Measurements from ENCODE around the gene SAT2. TPM values are rescaled to one million over a fixed set of nuclear protein-coding genes. Genes with fewer than 3 reads are reported as not detected.
A peak's percentile ranks its signal among the peaks of the same experiment; 100 is the strongest.

The SAT2 gene
- total and polyA plus RNA-seq, 2 of the 13 experiments (the other 11 are each of a cell fraction or from before 2014, with no cell fraction given), result 37.6 to 93.7 TPM

GRCh38 chr17:7627250-7628121 is at the start of gene SAT2 (continued):
- TF ChIP-seq, protein P1, sequence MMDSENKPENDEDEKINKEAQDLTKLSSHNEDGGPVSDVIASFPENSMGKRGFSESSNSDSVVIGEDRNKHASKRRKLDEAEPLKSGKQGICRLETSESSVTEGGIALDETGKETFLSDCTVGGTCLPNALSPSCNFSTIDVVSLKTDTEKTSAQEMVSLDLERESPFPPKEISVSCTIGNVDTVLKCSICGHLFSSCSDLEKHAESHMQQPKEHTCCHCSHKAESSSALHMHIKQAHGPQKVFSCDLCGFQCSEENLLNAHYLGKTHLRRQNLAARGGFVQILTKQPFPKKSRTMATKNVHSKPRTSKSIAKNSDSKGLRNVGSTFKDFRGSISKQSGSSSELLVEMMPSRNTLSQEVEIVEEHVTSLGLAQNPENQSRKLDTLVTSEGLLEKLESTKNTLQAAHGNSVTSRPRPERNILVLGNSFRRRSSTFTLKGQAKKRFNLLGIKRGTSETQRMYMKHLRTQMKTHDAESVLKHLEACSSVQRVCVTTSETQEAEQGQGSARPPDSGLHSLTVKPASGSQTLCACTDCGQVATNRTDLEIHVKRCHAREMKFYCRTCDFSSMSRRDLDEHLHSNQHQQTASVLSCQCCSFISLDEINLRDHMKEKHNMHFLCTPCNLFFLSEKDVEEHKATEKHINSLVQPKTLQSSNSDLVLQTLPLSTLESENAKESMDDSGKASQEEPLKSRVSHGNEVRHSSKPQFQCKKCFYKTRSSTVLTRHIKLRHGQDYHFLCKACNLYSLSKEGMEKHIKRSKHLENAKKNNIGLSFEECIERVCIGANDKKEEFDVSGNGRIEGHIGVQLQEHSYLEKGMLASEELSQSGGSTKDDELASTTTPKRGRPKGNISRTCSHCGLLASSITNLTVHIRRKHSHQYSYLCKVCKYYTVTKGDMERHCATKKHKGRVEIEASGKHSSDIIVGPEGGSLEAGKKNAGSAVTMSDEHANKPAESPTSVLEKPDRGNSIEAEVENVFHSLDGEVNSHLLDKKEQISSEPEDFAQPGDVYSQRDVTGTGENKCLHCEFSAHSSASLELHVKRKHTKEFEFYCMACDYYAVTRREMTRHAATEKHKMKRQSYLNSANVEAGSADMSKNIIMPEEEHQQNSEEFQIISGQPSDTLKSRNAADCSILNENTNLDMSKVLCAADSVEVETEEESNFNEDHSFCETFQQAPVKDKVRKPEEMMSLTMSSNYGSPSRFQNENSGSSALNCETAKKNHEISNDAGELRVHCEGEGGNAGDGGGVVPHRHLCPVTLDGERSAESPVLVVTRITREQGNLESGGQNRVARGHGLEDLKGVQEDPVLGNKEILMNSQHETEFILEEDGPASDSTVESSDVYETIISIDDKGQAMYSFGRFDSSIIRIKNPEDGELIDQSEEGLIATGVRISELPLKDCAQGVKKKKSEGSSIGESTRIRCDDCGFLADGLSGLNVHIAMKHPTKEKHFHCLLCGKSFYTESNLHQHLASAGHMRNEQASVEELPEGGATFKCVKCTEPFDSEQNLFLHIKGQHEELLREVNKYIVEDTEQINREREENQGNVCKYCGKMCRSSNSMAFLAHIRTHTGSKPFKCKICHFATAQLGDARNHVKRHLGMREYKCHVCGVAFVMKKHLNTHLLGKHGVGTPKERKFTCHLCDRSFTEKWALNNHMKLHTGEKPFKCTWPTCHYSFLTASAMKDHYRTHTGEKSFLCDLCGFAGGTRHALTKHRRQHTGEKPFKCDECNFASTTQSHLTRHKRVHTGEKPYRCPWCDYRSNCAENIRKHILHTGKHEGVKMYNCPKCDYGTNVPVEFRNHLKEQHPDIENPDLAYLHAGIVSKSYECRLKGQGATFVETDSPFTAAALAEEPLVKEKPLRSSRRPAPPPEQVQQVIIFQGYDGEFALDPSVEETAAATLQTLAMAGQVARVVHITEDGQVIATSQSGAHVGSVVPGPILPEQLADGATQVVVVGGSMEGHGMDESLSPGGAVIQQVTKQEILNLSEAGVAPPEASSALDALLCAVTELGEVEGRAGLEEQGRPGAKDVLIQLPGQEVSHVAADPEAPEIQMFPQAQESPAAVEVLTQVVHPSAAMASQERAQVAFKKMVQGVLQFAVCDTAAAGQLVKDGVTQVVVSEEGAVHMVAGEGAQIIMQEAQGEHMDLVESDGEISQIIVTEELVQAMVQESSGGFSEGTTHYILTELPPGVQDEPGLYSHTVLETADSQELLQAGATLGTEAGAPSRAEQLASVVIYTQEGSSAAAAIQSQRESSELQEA (CRISPR knock-in tag; IDR thresholded peaks at IDR 0.05; ENCODE audit: not compliant biosample characterization), result no peak
- TF ChIP-seq ZNF616 (CRISPR knock-in tag; IDR thresholded peaks at IDR 0.05; ENCODE audit: low read depth), result no peak
- TF ChIP-seq ZFP82 (CRISPR knock-in tag; IDR thresholded peaks at IDR 0.05; ENCODE audit: borderline replicate concordance), result peak; percentile 37; the same call in 1 of the 2 replicates
- no peak for TF ChIP-seq ARHGAP35 (CRISPR knock-in tag; IDR thresholded peaks at IDR 0.05; ENCODE audit: borderline replicate concordance)
- no peak for TF ChIP-seq ZNF597 (CRISPR knock-in tag; IDR thresholded peaks at IDR 0.05)
- TF ChIP-seq ZNF207 (IDR thresholded peaks at IDR 0.05; ENCODE audit: borderline replicate concordance), result no peak
- no peak for TF ChIP-seq SMARCE1 (IDR thresholded peaks at IDR 0.05; ENCODE audit: borderline replicate concordance)
- no peak for TF ChIP-seq ATF4 (CRISPR knock-in tag; IDR thresholded peaks at IDR 0.05)
- no peak for TF ChIP-seq ZNF781 (CRISPR knock-in tag; IDR thresholded peaks at IDR 0.05; ENCODE audit: borderline replicate concordance, not compliant biosample characterization)
- no peak for TF ChIP-seq HNRNPK (IDR thresholded peaks at IDR 0.05; ENCODE audit: low read depth, low read length, poor library complexity, severe bottlenecking)
- TF ChIP-seq YY1 (IDR thresholded peaks at IDR 0.05; ENCODE audit: insufficient read depth, insufficient replicate concordance, low read depth, low read length), result peak; percentile 37
- no peak for TF ChIP-seq ZNF432 (CRISPR knock-in tag; IDR thresholded peaks at IDR 0.05; ENCODE audit: borderline replicate concordance)
- TF ChIP-seq, protein P2, sequence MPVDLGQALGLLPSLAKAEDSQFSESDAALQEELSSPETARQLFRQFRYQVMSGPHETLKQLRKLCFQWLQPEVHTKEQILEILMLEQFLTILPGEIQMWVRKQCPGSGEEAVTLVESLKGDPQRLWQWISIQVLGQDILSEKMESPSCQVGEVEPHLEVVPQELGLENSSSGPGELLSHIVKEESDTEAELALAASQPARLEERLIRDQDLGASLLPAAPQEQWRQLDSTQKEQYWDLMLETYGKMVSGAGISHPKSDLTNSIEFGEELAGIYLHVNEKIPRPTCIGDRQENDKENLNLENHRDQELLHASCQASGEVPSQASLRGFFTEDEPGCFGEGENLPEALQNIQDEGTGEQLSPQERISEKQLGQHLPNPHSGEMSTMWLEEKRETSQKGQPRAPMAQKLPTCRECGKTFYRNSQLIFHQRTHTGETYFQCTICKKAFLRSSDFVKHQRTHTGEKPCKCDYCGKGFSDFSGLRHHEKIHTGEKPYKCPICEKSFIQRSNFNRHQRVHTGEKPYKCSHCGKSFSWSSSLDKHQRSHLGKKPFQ (CRISPR knock-in tag; IDR thresholded peaks at IDR 0.05; ENCODE audit: insufficient replicate concordance), result no peak
- no peak for TF ChIP-seq KLF13 (CRISPR knock-in tag; IDR thresholded peaks at IDR 0.05)
- no peak for TF ChIP-seq ZNF160 (CRISPR knock-in tag; IDR thresholded peaks at IDR 0.05)

Measured in HepG2 (cell line).